Measurements from ENCODE around the gene OR10J5.

DNA sequence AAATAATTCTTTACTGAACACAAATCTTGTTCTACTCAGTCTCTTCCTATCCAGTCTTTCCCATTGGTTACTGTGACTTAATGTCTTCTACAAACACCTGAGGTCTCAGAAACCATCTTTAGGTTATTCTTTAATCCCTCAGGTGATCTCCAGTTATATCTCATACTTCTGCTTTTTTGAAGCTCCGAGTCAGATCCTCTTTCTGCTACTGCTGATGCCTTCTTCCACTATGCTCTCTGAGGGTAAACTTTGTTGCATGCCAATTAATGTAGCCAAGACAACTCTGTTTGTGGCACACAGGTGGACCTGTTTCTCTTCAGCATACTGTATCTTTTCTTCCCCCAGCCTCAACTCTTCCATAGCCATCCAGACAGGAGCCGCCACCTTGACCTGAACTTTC, 48.7 kb upstream of the OR10J5 start:
- TF ChIP-seq POLR2AphosphoS5 (IDR thresholded peaks at IDR 0.05), result no peak
- TF ChIP-seq, protein P1, sequence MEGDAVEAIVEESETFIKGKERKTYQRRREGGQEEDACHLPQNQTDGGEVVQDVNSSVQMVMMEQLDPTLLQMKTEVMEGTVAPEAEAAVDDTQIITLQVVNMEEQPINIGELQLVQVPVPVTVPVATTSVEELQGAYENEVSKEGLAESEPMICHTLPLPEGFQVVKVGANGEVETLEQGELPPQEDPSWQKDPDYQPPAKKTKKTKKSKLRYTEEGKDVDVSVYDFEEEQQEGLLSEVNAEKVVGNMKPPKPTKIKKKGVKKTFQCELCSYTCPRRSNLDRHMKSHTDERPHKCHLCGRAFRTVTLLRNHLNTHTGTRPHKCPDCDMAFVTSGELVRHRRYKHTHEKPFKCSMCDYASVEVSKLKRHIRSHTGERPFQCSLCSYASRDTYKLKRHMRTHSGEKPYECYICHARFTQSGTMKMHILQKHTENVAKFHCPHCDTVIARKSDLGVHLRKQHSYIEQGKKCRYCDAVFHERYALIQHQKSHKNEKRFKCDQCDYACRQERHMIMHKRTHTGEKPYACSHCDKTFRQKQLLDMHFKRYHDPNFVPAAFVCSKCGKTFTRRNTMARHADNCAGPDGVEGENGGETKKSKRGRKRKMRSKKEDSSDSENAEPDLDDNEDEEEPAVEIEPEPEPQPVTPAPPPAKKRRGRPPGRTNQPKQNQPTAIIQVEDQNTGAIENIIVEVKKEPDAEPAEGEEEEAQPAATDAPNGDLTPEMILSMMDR (IDR thresholded peaks at IDR 0.05), result no peak
